Activated effector memory CD4-positive, alpha-beta T cell treated with Interleukin-2 at 50 U/mL for 16 hours (primary cell): ENCODE data around the gene FASTKD3.

Experiments
- DNase-seq: peaks from one replicate; pipeline ENCODE4 v3.0.0-alpha.2; 2020

Gene FASTKD3

DNA sequence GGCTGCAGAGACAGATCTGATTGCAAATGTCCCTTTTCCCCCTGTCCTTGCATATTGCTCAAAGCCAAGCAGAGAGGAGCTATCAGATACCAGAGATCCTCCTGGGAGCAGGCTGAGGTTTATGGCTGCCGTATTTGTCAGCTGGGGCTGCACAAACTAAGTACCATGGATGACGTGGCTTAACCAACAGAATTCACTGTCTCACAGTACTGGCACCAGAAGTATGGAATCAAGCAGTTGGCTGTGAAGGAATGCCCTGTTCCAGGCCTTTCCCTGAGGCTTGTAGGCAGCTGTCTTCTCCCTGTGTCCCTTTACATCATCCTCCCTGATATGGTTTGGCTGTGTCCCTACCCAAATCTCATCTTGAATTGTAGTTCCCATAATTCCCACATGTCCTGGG lies 20.5 kb downstream of the FASTKD3 start:
- no peak for DNase-seq

GRCh38 chr5:7846327-7846726 lies 22.5 kb downstream of the FASTKD3 start:
- no peak for DNase-seq

GRCh38 chr5:7845557-7845956 lies 23.3 kb downstream of the FASTKD3 start:
- no peak for DNase-seq

- DNase-seq: no peak
These were observed 23.9 kb downstream of the FASTKD3 start for GRCh38 chr5:7844901-7845300.

GRCh38 chr5:7842531-7842930 lies 26.3 kb downstream of the FASTKD3 start:
- no peak for DNase-seq

DNA sequence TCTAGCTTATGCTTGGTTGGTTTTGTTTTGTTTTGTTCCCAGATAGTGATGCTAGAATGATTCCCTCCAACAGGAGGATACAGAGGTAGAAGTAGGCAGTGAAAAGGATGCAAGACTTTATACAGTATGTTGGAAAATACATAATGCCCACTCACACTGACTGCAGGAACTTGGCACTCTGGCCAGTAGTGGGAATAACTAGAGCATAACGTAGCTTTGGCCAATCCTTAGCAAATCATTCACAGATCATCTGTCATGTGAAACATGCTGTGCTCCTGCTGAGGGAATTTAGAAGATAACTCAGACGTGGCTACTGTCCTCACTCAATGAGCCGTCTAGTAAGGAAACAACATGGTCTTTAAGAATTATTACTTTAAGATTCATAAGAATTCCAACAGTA lies 31.4 kb downstream of the FASTKD3 start:
- DNase-seq: no peak

GRCh38 chr5:7834982-7835381 lies 33.8 kb downstream of the FASTKD3 start:
- DNase-seq: no peak

DNA sequence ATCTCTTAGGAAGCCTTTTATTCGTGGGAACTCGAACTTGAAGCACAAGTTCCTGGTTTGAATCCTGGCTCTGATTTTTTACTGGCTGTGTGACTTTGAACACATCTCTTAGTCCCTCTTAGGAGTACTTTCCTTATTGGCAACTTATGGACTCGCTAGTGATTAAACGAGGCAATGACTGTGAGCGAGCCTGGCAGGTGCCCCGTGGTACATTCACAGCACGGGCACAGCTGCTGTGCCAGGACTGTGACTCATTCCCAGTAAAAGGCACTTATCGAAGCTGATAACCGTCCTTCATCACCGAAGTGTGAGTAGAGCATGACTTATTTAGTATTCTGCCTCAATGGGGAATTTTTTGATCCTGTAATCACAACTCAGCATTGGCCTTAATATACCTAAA lies 40.6 kb downstream of the FASTKD3 start:
- DNase-seq: no peak

DNA sequence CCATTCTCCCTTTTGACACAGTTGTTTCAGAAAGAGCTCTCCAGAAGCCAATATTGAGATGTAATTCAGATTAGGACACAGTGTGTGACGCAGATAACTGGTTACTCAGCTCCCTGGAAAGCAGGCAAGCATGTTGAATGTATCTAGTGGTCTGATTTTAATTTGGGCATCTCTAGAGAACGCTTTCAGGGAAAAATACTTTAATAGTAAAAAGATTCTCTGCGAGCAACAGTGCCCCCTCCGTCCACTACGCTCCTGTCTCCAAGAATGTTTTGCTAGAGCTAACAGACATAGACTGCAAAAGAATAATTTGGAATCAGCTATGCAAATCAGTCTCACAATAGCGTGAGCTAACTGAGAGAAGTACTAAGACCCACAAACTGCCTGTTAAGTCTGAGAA lies 41.2 kb downstream of the FASTKD3 start:
- no peak for DNase-seq

DNA sequence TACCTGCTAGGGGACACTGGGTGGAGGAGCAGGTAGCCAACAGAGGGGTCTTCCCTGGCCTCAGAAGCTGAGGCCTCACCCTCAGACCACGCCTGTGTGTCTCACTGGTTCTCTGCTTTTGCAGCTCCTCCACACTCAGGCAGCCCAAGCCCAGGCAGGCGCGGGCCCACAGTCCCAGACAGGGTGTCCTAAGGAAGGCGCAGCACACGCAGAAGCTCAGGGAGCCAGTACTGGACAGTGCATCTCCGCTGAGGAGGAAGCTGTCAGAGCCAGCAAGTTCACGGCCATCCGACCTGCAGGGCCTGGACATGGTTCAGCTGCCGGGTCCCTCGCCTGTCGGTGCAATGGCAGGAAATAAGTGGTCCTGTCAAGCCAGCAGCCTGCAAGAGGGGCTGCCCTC lies 43.2 kb downstream of the FASTKD3 start:
- no peak for DNase-seq

DNA sequence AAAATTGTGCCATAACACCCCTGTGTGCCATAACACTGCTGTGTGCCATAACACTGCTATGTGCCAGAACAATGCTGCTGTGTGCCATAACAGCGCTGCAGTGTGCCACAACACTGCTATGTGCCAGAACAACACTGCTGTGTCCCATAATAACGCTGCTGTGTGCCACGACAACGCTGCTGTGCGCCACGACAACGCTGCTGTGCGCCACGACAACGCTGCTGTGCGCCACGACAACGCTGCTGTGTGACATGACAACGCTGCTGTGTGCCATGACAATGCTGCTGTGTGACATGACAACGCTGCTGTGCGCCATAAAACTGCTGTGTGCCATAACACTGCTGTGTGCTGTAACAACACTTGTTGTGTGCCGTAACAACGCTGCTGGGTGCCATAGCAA lies 43.8 kb downstream of the FASTKD3 start:
- DNase-seq: no peak

DNA sequence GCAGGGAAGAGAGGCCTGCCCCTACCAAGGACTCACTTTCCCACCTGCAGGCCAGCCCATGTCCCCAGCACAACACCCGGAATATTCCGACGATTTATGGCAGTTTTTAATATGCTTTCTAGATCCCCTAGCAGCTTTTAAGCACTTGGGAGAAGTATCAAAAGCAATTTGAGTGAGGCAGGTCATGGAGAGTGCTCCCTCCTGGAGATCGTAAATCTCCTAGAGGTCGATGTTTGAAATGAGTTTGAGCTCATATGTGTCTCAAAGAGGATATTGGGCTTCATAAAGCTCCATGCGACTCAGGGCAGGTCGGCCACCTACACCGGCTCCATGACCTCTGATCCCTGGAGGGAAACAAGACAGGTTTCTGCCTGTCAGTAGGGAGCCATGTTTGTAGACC lies 45.2 kb downstream of the FASTKD3 start:
- DNase-seq: no peak

GRCh38 chr5:7822449-7822848 lies 46.4 kb downstream of the FASTKD3 start:
- no peak for DNase-seq

GRCh38 chr5:7816535-7816901 lies 52.3 kb downstream of the FASTKD3 start:
- DNase-seq: no peak

DNA sequence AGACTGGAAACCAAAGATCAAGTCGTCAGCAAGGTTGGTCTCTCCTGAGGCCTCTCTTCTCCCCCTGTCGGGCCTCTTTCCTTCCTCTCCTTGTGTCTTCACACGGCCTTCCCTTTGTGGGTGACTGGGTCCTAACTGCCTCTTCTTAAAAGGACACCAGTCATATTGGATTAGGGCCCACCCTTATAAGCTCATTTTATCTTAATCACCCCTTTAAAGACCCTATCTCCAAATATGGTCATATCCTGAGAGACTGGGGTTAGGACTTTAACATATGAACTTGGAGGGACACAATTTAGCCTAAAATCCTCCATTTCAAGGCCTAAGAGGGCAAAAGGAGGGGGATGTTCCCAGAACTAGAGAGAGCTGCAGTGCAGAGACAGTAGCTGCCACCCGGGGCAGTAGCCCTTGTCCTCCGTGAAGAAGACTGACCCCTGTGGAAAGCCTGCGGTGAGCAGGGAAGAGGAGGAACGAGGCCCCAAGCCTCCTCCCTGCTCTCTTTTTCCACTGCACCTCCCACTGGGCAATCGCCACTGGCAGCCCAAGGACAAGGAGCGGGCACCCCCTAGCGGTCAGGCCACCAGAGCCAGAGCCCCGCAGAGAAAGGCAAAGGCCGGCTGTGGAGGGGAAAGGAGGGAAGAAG lies 52.8 kb downstream of the FASTKD3 start:
- peak; percentile 32 for DNase-seq

GRCh38 chr5:7814816-7815215 lies 54.0 kb downstream of the FASTKD3 start:
- DNase-seq: no peak

GRCh38 chr5:7813576-7813975 lies 55.3 kb downstream of the FASTKD3 start:
- DNase-seq: no peak

DNA sequence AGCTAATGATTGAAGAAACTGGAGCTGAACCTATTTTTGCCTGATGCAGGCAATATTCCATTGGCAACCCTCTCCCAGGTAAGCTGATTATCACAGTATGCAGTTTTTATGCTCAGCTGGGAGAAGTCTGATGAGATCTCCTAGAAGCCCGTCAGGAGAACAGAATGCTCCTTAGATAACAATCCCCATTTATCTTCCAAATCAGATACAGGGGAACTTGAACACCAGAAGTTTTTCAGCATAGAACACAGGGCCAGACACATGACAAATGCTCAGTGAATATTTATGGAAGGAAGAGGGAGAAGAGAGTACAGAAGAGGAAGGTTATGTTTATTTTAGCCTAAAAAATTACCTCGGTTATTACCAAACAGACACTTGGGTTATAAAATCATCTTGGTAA lies 55.8 kb downstream of the FASTKD3 start:
- DNase-seq: no peak

- no peak for DNase-seq
These were observed 57.1 kb downstream of the FASTKD3 start for GRCh38 chr5:7811715-7812114.
